ENCODE results near the gene MYPOP.
"Not testable (repeated sequence)": the region's sequence is repeated elsewhere in the genome, so short reads cannot be mapped to it uniquely, and the experiment has no call there.

Gene MYPOP

GRCh38 chr19:45906221-45906620, 3.8 kb upstream of the MYPOP start:
- no peak for DNase-seq

GRCh38 chr19:45905011-45905410, 2.6 kb upstream of the MYPOP start:
- DNase-seq: no peak

- peak; percentile 99 for DNase-seq
These were observed 525 bp upstream of the MYPOP start for GRCh38 chr19:45902651-45903625.

GRCh38 chr19:45901432-45901911, 941 bp downstream of the MYPOP start:
- DNase-seq: no peak

GRCh38 chr19:45900738-45901431, 1.5 kb downstream of the MYPOP start:
- no peak for DNase-seq

- no peak for DNase-seq
These were observed 2.4 kb downstream of the MYPOP start for GRCh38 chr19:45899919-45900589.

GRCh38 chr19:45899253-45899652, 3.2 kb downstream of the MYPOP start:
- no peak for DNase-seq

GRCh38 chr19:45897261-45897812, 5.1 kb downstream of the MYPOP start:
- DNase-seq: no peak

- not testable (repeated sequence) for DNase-seq
These were observed 6.3 kb downstream of the MYPOP start for GRCh38 chr19:45895983-45896599.

- DNase-seq: no peak
These were observed 6.9 kb downstream of the MYPOP start for GRCh38 chr19:45895519-45895972.

- DNase-seq: no peak
These were observed 11.5 kb downstream of the MYPOP start for GRCh38 chr19:45890877-45891276.

GRCh38 chr19:45889210-45889885, 13.1 kb downstream of the MYPOP start:
- DNase-seq: no peak

- no peak for DNase-seq
These were observed 15.2 kb downstream of the MYPOP start for GRCh38 chr19:45887200-45887710.

- DNase-seq: peak; percentile 95
These were observed 15.8 kb downstream of the MYPOP start for GRCh38 chr19:45886427-45887199.

GRCh38 chr19:45885556-45886426, 16.6 kb downstream of the MYPOP start, which contains the start of gene IRF2BP1:
Gene IRF2BP1, minus strand, starts transcription at chr19:45886141. Its CDS starts 367 bp downstream, at chr19:45885774.
- DNase-seq: peak; percentile 95

- DNase-seq: no peak
These were observed 17.5 kb downstream of the MYPOP start for GRCh38 chr19:45884682-45885555.

- no peak for DNase-seq
These were observed 18.3 kb downstream of the MYPOP start for GRCh38 chr19:45883881-45884681.

GRCh38 chr19:45883586-45883880, 18.9 kb downstream of the MYPOP start:
- no peak for DNase-seq
